ENCODE data around the gene NLRP3. TPM values are rescaled to one million over a fixed set of nuclear protein-coding genes. Genes with fewer than 3 reads are reported as not detected.
A peak's percentile ranks its signal among the peaks of the same experiment; 100 is the strongest.

The NLRP3 gene
- total and polyA plus RNA-seq, 9 of the 15 experiments (the other 6 are each of a cell fraction or from before 2014, with no cell fraction given), result not detected

DNA sequence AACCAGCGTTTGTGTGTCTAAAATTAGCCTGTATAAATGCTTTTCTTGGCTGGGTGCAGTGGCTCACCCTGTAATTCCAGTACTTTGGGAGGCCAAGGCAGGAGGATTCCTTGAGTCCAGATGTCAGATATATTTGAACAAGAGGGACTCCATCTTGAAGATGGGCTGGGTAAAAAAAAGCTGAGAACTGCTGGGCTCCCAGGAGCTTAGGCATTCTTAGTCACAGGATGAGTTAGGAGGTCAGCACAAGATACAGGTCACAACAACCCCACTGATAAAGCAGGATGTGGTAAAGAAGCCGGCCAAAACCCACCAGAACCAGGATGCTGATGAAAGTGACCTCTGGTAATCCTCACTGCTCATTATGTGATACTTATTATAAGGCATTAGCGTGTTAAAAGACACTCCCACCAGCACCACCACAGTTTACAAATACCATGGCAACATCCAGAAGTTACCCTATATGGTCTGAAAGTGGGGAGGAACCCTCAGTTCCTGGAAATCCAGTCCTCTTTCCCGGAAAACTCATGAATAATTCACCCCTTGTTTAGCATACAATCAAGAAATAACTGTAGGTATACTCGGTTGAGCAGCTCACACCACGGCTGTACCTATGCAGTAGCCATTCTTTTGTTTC, 48.1 kb upstream of the NLRP3 start (continued):
- no peak for TF ChIP-seq ZBTB1 (CRISPR knock-in tag; IDR thresholded peaks at IDR 0.05; ENCODE audit: borderline replicate concordance, low read depth)
- TF ChIP-seq, protein P1, sequence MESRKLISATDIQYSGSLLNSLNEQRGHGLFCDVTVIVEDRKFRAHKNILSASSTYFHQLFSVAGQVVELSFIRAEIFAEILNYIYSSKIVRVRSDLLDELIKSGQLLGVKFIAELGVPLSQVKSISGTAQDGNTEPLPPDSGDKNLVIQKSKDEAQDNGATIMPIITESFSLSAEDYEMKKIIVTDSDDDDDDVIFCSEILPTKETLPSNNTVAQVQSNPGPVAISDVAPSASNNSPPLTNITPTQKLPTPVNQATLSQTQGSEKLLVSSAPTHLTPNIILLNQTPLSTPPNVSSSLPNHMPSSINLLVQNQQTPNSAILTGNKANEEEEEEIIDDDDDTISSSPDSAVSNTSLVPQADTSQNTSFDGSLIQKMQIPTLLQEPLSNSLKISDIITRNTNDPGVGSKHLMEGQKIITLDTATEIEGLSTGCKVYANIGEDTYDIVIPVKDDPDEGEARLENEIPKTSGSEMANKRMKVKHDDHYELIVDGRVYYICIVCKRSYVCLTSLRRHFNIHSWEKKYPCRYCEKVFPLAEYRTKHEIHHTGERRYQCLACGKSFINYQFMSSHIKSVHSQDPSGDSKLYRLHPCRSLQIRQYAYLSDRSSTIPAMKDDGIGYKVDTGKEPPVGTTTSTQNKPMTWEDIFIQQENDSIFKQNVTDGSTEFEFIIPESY (CRISPR knock-in tag; IDR thresholded peaks at IDR 0.05), result no peak
- TF ChIP-seq BRD4 (IDR thresholded peaks at IDR 0.05), result no peak
- no peak for TF ChIP-seq PRMT5 (CRISPR knock-in tag; IDR thresholded peaks at IDR 0.05)
- TF ChIP-seq, protein P2, sequence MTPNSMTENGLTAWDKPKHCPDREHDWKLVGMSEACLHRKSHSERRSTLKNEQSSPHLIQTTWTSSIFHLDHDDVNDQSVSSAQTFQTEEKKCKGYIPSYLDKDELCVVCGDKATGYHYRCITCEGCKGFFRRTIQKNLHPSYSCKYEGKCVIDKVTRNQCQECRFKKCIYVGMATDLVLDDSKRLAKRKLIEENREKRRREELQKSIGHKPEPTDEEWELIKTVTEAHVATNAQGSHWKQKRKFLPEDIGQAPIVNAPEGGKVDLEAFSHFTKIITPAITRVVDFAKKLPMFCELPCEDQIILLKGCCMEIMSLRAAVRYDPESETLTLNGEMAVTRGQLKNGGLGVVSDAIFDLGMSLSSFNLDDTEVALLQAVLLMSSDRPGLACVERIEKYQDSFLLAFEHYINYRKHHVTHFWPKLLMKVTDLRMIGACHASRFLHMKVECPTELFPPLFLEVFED (CRISPR knock-in tag; conservative IDR thresholded peaks at IDR 0.05), result peak; percentile 100
- TF ChIP-seq FOS (IDR thresholded peaks at IDR 0.05; ENCODE audit: extremely low read depth, insufficient read length), result no peak
- TF ChIP-seq RBM15 (IDR thresholded peaks at IDR 0.05; ENCODE audit: insufficient read depth, low read length), result no peak
- no peak for TF ChIP-seq CBX5 (IDR thresholded peaks at IDR 0.05; ENCODE audit: borderline replicate concordance, low read depth)
- TF ChIP-seq LARP7 (IDR thresholded peaks at IDR 0.05), result no peak
- no peak for TF ChIP-seq ZNF232 (CRISPR knock-in tag; IDR thresholded peaks at IDR 0.05)
- TF ChIP-seq ZNF699 (CRISPR knock-in tag; IDR thresholded peaks at IDR 0.05; ENCODE audit: insufficient replicate concordance), result no peak
- TF ChIP-seq, protein P3, sequence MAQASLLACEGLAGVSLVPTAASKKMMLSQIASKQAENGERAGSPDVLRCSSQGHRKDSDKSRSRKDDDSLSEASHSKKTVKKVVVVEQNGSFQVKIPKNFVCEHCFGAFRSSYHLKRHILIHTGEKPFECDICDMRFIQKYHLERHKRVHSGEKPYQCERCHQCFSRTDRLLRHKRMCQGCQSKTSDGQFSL (CRISPR knock-in tag; IDR thresholded peaks at IDR 0.05), result no peak
- TF ChIP-seq, protein P3 (tag; IDR thresholded peaks at IDR 0.05), result peak in 1 of 2 experiments; percentile 99; a peak in 2 of 4 replicates
- TF ChIP-seq, protein P4, sequence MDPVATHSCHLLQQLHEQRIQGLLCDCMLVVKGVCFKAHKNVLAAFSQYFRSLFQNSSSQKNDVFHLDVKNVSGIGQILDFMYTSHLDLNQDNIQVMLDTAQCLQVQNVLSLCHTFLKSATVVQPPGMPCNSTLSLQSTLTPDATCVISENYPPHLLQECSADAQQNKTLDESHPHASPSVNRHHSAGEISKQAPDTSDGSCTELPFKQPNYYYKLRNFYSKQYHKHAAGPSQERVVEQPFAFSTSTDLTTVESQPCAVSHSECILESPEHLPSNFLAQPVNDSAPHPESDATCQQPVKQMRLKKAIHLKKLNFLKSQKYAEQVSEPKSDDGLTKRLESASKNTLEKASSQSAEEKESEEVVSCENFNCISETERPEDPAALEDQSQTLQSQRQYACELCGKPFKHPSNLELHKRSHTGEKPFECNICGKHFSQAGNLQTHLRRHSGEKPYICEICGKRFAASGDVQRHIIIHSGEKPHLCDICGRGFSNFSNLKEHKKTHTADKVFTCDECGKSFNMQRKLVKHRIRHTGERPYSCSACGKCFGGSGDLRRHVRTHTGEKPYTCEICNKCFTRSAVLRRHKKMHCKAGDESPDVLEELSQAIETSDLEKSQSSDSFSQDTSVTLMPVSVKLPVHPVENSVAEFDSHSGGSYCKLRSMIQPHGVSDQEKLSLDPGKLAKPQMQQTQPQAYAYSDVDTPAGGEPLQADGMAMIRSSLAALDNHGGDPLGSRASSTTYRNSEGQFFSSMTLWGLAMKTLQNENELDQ (CRISPR knock-in tag; IDR thresholded peaks at IDR 0.05; ENCODE audit: borderline replicate concordance), result no peak
- no peak for TF ChIP-seq DACH1 (IDR thresholded peaks at IDR 0.05; ENCODE audit: partially characterized antibody)
- TF ChIP-seq, protein P5, sequence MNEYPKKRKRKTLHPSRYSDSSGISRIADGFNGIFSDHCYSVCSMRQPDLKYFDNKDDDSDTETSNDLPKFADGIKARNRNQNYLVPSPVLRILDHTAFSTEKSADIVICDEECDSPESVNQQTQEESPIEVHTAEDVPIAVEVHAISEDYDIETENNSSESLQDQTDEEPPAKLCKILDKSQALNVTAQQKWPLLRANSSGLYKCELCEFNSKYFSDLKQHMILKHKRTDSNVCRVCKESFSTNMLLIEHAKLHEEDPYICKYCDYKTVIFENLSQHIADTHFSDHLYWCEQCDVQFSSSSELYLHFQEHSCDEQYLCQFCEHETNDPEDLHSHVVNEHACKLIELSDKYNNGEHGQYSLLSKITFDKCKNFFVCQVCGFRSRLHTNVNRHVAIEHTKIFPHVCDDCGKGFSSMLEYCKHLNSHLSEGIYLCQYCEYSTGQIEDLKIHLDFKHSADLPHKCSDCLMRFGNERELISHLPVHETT (CRISPR knock-in tag; conservative IDR thresholded peaks at IDR 0.05 in 1 of 2, IDR thresholded peaks at IDR 0.05 in 1 of 2), result peak in 1 of 2 experiments; percentile 100; a peak in 2 of 4 replicates
- TF ChIP-seq ZNF316 (IDR thresholded peaks at IDR 0.05), result no peak
- TF ChIP-seq SMARCC2 (IDR thresholded peaks at IDR 0.05; ENCODE audit: low read depth), result 0 out of 2 replicates have a peak, but pooled peaks have one; percentile 27
- TF ChIP-seq NCOA6 (IDR thresholded peaks at IDR 0.05), result no peak

All from K562 (cell line).